HG02642 (cell line): ENCODE results near the gene SHROOM2.

ENCODE experiments used
- ATAC-seq: cut with Tn5 transposase; IDR thresholded peaks from one replicate; pipeline ENCODE4 v1.9.1; 2021; ENCODE audit warnings: mild to moderate bottlenecking; ENCODE audit not compliant: unreplicated experiment, poor library complexity

Gene SHROOM2

GRCh38 chrX:9988762-9989161, 202.5 kb downstream of the SHROOM2 start:
- ATAC-seq = no peak

- ATAC-seq = no peak
Measured at GRCh38 chrX:9992061-9992460, 205.8 kb downstream of the SHROOM2 start.

DNA sequence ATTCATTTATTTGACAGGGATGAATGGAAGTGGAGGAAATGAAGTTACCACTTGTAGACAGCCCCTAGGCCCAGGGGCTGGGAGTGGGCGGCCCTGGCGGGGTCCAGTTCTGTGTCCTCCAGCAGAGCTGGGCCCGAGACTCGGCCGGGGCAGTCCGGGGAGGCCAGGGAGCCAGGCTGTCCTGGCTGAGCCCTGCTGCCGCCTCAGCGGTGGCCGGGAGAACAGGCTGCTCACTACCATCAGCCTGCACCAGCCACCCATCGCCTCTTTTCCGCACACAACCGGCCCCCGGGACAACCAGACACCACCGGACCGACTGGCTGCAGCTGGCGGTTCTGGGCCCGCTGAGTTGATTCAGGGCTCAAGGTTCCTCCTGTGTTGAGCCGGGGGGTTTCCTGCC, 206.5 kb downstream of the SHROOM2 start:
- no peak for ATAC-seq

- ATAC-seq = peak; percentile 70
Measured at GRCh38 chrX:9995855-9996339, 209.7 kb downstream of the SHROOM2 start.

DNA sequence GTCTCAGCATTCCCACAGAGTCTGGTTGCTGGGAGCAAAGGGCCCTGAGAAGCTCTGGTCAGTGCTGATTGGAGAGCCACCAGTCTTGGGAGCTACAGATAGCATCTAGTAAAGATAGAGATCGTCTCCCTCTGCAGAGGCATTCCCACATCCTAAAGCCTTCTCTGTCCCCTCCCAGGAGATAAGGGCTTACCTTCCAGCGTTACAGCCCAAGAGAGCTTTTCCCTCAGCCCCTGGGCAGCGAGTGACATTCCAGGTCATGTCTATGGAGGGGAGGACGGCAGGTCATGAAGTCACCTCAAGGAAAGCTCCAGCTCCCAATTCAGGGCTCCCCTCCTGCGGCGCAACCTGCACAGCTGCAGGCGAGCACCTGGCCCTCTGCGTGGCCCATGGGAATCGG, 210.8 kb downstream of the SHROOM2 start:
- ATAC-seq = no peak

DNA sequence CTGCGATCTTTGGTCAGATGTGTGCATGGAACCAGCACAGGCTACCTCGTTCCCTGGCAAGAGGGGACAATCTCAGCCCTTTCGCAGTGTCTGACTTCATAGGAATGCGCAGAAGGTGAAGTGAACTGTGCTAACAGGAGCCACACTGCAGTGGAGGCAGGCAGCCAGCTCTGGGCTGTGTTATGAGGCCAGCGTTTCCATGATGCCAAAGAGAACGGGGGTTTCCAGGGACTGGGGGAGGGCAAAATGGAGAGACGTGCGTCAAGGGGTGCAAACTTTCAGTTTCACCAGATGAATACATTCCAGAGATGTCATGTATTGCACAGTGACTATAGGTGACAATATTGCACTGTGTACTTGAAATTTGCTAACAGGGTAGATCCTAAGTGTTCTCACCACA, 211.3 kb downstream of the SHROOM2 start:
- no peak for ATAC-seq
